ENCODE data around the gene TMEM272. TPM values are rescaled to one million over a fixed set of nuclear protein-coding genes. Genes with fewer than 3 reads are reported as not detected.

The TMEM272 gene
- total and polyA plus RNA-seq, 9 of the 15 experiments (the other 6 are each of a cell fraction or from before 2014, with no cell fraction given): 0.04 to 0.16 (median 0.06) TPM; not detected in 2

DNA sequence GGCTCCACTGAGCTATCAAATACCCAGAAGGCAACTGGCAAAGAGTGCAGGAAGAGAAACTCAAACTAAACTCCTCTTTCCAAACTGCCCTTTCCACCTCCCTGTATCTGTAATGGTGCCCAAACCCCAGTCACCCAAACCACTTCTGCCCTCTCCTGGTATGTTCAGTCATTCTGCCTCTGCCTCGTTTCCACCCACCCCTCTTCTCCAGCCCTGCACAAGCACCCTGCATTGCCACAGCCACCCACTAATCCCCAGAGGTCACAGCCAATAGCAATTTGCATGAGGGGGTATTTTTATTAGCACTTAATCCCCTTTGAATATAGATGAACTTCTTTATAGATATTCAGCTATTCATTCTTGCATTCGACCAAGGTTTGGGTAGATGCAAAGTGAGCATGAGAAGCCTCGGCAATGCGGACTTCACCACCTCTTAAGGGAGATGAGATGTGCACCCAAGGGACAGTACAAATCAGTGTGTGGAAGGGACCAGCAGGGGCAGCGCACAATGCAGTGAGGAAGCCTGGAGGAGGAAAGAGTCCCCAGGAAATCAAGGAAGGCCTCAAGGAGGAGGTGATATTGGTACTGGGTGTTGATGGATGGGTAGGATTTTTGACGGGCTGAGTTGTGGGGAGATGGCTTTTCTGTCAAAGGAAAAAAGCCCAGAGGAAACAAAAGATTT lies 12.4 kb downstream of the TMEM272 start (continued):
- peak; percentile 28 to 43; a peak in 3 of 4 replicates for TF ChIP-seq RAD21 (CRISPR knock-in tag; conservative IDR thresholded peaks at IDR 0.05 in 1 of 2, IDR thresholded peaks at IDR 0.05 in 1 of 2)
- no peak for TF ChIP-seq DMBX1 (CRISPR knock-in tag; IDR thresholded peaks at IDR 0.05; ENCODE audit: borderline replicate concordance)
- TF ChIP-seq, protein P1, sequence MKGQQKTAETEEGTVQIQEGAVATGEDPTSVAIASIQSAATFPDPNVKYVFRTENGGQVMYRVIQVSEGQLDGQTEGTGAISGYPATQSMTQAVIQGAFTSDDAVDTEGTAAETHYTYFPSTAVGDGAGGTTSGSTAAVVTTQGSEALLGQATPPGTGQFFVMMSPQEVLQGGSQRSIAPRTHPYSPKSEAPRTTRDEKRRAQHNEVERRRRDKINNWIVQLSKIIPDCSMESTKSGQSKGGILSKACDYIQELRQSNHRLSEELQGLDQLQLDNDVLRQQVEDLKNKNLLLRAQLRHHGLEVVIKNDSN (CRISPR knock-in tag; IDR thresholded peaks at IDR 0.05): no peak
- no peak for TF ChIP-seq ZNF76 (CRISPR knock-in tag; IDR thresholded peaks at IDR 0.05; ENCODE audit: borderline replicate concordance)
- TF ChIP-seq, protein P2, sequence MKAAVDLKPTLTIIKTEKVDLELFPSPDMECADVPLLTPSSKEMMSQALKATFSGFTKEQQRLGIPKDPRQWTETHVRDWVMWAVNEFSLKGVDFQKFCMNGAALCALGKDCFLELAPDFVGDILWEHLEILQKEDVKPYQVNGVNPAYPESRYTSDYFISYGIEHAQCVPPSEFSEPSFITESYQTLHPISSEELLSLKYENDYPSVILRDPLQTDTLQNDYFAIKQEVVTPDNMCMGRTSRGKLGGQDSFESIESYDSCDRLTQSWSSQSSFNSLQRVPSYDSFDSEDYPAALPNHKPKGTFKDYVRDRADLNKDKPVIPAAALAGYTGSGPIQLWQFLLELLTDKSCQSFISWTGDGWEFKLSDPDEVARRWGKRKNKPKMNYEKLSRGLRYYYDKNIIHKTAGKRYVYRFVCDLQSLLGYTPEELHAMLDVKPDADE (conservative IDR thresholded peaks at IDR 0.05; ENCODE audit: control insufficient read depth, low read depth, low read length): no peak
- TF ChIP-seq KDM1A (IDR thresholded peaks at IDR 0.05): no peak
- no peak for TF ChIP-seq ZNF3 (CRISPR knock-in tag; IDR thresholded peaks at IDR 0.05)
- no peak for TF ChIP-seq ZBTB8A (IDR thresholded peaks at IDR 0.05; ENCODE audit: partially characterized antibody)
- no peak for TF ChIP-seq MED1 (CRISPR knock-in tag; IDR thresholded peaks at IDR 0.05; ENCODE audit: borderline replicate concordance)
- no peak for TF ChIP-seq POLR2B (IDR thresholded peaks at IDR 0.05; ENCODE audit: low read depth, partially characterized antibody)
- TF ChIP-seq, protein P3, sequence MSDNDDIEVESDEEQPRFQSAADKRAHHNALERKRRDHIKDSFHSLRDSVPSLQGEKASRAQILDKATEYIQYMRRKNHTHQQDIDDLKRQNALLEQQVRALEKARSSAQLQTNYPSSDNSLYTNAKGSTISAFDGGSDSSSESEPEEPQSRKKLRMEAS (CRISPR knock-in tag; IDR thresholded peaks at IDR 0.05): no peak
- peak; percentile 94 for TF ChIP-seq ZFP36 (IDR thresholded peaks at IDR 0.05; ENCODE audit: low read depth, low read length, partially characterized antibody)
- no peak for TF ChIP-seq CBX2 (IDR thresholded peaks at IDR 0.05; ENCODE audit: insufficient read depth, low read length, poor library complexity, severe bottlenecking)
- TF ChIP-seq IFI16 (CRISPR knock-in tag; IDR thresholded peaks at IDR 0.05): no peak
- no peak for TF ChIP-seq ZNF175 (CRISPR knock-in tag; IDR thresholded peaks at IDR 0.05; ENCODE audit: low read depth)
- no peak for TF ChIP-seq TOE1 (IDR thresholded peaks at IDR 0.05; ENCODE audit: borderline replicate concordance)
- TF ChIP-seq TOE1 (CRISPR knock-in tag; IDR thresholded peaks at IDR 0.05; ENCODE audit: borderline replicate concordance, low read depth): no peak
- 0 out of 2 replicates have a peak, but pooled peaks have one; percentile 53 for TF ChIP-seq BCOR (IDR thresholded peaks at IDR 0.05)
- no peak for TF ChIP-seq ILK (tag; IDR thresholded peaks at IDR 0.05; ENCODE audit: borderline replicate concordance, low read depth)
